LNCaP clone FGC (cell line): ENCODE data around the gene LIPG.

ENCODE experiments used
- DNase-seq: peaks from one replicate; pipeline ENCODE4 v3.0.0-alpha.2; 2011; ENCODE audit warnings: low read depth
- H3K4me3 ChIP-seq: 2 replicates; pipeline ENCODE4 v1.5.1; 2011; ENCODE audit warnings: mild to moderate bottlenecking, low read depth, low read length, control low read depth
- CTCF ChIP-seq: IDR thresholded peaks from 2 replicates; pipeline ENCODE4 v1.5.1; 2012; ENCODE audit warnings: mild to moderate bottlenecking; ENCODE audit not compliant: control insufficient read depth, insufficient read depth; ENCODE audit errors: extremely low read depth

LIPG gene

GRCh38 chr18:49547701-49548100 is 14.2 kb upstream of the LIPG start:
- H3K4me3 ChIP-seq = no peak overlapping the region
- no peak for TF ChIP-seq CTCF
- no peak for DNase-seq

GRCh38 chr18:49548229-49548636 is 13.6 kb upstream of the LIPG start:
- no peak overlapping the region for H3K4me3 ChIP-seq
- TF ChIP-seq CTCF = no peak
- no peak for DNase-seq

GRCh38 chr18:49550621-49551339 is 11.1 kb upstream of the LIPG start:
- no peak for TF ChIP-seq CTCF
- H3K4me3 ChIP-seq = no peak overlapping the region
- DNase-seq = no peak

GRCh38 chr18:49553003-49553402 is 8.9 kb upstream of the LIPG start:
- no peak overlapping the region for H3K4me3 ChIP-seq
- DNase-seq = no peak
- no peak for TF ChIP-seq CTCF

- DNase-seq = no peak
- no peak for TF ChIP-seq CTCF
- H3K4me3 ChIP-seq = no peak overlapping the region
Measured at GRCh38 chr18:49555641-49556040, 6.2 kb upstream of the LIPG start.

- no peak for TF ChIP-seq CTCF
- no peak for DNase-seq
Measured at GRCh38 chr18:49558356-49558755, 3.5 kb upstream of the LIPG start.

More at GRCh38 chr18:49558356-49558755, 3.5 kb upstream of the LIPG start:
- no peak overlapping the region for H3K4me3 ChIP-seq
